ENCODE results near the gene IL17REL.

IL17REL gene

GRCh38 chr22:49976439-49977175, 36.0 kb downstream of the IL17REL start:
- H3K9me3 Mint-ChIP-seq: peaks cover 20 to 21% of the 10 kb centered on the region in 2 donors
- H3K27me3 Mint-ChIP-seq: no peaks in the 10 kb centered on the region
- H3K4me3 Mint-ChIP-seq: no peak overlapping the region
- H3K27ac Mint-ChIP-seq: no peak overlapping the region
- peak; percentile 66 for ATAC-seq
- H3K4me1 Mint-ChIP-seq: peaks cover 22% of the 10 kb centered on the region
- DNase-seq: peak; percentile 57 to 76

DNA sequence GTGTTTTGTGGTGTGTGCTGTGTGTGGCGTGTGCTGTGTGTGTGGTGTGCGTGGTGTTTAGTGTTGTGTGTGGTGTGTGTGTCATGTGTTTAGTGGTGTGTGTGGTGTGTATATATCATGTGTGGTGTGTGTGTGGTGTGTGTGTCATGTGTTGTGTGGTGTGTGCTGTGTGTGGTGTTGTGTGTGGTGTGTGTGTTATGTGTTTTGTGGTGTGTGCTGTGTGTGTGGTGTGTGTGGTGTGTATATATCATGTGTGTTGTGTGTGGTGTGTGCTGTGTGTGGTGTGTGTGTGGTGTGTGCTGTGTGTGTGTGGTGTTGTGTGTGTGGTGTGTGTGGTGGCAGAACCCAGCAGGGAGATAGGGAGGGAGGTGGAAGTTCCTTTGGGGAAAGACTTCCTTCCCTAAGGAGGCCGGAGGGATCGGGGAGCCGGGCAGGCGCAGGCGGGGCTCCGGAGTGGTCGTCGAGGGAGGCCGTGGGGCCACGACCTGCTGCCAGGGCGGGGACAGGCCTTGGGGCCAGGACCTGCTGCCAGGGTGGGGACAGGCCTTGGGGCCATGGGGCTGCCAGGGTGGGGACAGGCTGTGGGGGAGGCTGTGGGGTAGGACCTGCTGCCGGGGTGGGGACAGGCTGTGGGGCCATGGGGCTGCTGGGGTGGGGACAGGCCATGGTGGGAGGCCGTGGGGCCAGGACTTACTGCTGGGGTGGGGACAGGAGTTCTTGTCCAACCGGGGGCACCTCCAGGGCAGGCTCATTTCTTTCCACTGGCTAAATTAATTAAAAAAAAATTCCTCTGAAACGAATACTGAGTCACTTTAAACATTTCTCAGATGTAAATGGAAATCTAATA, 36.8 kb downstream of the IL17REL start:
- Mint-ChIP-seq H3K4me3 (peak overlapping the region; percentile 35 to 40), H3K9me3 (peaks cover 18 to 20% of the 10 kb centered on the region in 2 donors), H3K27ac (peak overlapping the region; percentile 51 to 83), H3K4me1 (peaks cover 25% of the 10 kb centered on the region), H3K27me3 (no peaks in the 10 kb centered on the region)
- DNase-seq (peak; percentile 66 to 72), ATAC-seq (peak; percentile 54)

- Mint-ChIP-seq H3K27ac (no peak overlapping the region), H3K9me3 (peaks cover 7 to 8% of the 10 kb centered on the region in 2 donors), H3K27me3 (no peaks in the 10 kb centered on the region), H3K4me3 (no peak overlapping the region), H3K4me1 (peaks cover 36% of the 10 kb centered on the region)
- DNase-seq (no peak), ATAC-seq (no peak)
Observed at GRCh38 chr22:49973018-49973961, 39.3 kb downstream of the IL17REL start.

- Mint-ChIP-seq H3K27me3 (no peaks in the 10 kb centered on the region), H3K4me1 (peaks cover 44% of the 10 kb centered on the region), H3K27ac (no peak overlapping the region), H3K4me3 (no peak overlapping the region), H3K9me3 (peaks cover 7 to 8% of the 10 kb centered on the region in 2 donors)
- ATAC-seq (no peak), DNase-seq (peak in 1 of 2 donors; percentile 31)
Observed at GRCh38 chr22:49972163-49973017, 40.2 kb downstream of the IL17REL start.

DNA sequence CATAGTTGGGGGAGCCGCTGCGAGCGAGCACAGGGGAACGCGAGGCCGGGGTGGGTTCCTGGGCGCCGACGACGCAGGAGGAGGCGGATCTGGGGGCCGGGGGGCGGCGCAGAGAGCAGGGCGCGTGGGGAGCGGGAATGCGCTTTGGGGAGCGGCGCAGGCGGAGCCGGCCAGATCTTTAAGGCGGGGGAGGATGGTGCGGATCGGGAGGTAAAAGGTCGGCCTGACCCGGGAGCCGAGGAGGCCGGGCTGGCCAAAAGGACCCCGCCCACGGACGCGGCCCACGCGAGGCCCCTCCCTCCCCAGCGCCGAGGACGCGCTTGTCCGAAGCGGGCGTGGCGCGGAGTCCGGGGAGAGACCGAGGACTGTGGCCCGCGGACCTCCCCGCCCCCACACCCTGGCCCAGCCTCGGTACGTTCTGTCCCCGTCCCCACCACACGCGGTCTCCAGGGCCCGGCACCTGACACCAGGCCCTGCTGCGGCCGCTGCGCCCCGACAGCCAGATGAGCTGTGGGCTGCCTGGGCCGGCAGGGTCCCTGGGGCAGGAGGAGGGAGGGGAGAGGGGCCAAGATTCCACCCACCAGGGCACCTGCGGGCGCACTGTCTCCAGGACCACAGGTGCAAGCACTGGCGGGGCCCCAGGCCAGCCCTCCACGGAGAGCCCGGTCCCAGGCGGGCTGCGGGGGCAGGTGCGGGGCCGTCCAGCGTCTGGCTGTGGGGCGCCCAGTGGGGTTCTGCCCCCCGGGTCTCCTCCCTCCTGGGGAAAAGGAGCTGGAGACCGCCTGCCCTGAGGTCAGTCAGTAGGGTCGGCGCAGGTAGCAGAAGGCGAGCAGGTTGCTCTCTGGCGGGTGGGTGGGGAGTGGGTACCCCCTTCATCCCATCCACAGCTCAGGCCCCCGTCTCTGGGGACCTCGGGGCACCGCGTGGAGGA, 41.1 kb downstream of the IL17REL start:
- DNase-seq (peak; percentile 49 to 50), ATAC-seq (peak; percentile 61)
- Mint-ChIP-seq H3K9me3 (peaks cover 7 to 8% of the 10 kb centered on the region in 2 donors), H3K27me3 (no peaks in the 10 kb centered on the region), H3K4me1 (peaks cover 49% of the 10 kb centered on the region), H3K27ac (peak overlapping the region; percentile 92 to 98), H3K4me3 (peak overlapping the region; percentile 83 to 84)

DNA sequence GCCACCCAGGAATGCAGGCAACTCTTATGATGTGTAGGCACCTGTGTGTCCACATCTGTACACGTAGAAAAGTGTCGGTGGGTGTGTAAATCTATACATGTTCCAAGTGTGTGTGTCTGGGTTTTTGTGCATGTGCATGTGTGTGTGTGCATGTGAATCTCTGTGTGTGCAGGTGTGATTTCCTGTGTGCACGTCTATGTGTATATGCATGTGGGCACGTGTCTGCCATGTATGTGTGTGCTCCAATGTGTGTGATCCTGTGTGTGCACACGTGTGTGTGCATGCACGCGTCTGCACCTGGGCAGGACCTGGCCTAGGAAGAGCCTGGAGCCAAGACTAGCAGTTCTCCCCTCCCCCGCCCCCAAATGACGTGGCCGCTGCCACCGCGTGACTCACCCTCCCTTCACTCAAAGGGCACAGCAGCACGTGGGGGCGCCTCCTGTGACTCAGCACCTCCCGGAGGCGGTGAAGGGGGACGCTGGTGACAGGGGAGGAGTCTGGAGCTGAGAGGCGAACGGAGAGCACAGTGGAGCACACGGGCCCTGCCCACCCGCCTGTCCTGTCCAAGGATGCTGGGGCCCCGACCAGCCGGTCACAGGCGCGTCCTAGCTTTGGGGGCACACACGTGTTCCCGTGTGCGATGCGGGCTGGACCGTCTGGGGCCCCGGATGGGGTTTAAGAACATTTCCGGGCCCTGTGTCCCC, 41.9 kb downstream of the IL17REL start:
- peak; percentile 89 for ATAC-seq
- DNase-seq: peak; percentile 93 to 97

GRCh38 chr22:49969751-49970527, 42.6 kb downstream of the IL17REL start:
- peak overlapping the region in 1 of 2 donors; percentile 84 for H3K4me3 Mint-ChIP-seq
- peak overlapping the region in 1 of 2 donors; percentile 98 for H3K27ac Mint-ChIP-seq
- ATAC-seq (peak; percentile 1), DNase-seq (peak in 1 of 2 donors; percentile 30)
- H3K4me1 Mint-ChIP-seq: peaks cover 52% of the 10 kb centered on the region
- H3K27me3 Mint-ChIP-seq: no peaks in the 10 kb centered on the region
- no peaks in the 10 kb centered on the region for H3K9me3 Mint-ChIP-seq

More for the DNA sequence above, 41.9 kb downstream of the IL17REL start:
- peak overlapping the region; percentile 92 to 98 for H3K27ac Mint-ChIP-seq
- peaks cover 7% of the 10 kb centered on the region in 2 donors for H3K9me3 Mint-ChIP-seq
- peaks cover 51% of the 10 kb centered on the region for H3K4me1 Mint-ChIP-seq
- peak overlapping the region; percentile 83 to 84 for H3K4me3 Mint-ChIP-seq
- no peaks in the 10 kb centered on the region for H3K27me3 Mint-ChIP-seq

DNA sequence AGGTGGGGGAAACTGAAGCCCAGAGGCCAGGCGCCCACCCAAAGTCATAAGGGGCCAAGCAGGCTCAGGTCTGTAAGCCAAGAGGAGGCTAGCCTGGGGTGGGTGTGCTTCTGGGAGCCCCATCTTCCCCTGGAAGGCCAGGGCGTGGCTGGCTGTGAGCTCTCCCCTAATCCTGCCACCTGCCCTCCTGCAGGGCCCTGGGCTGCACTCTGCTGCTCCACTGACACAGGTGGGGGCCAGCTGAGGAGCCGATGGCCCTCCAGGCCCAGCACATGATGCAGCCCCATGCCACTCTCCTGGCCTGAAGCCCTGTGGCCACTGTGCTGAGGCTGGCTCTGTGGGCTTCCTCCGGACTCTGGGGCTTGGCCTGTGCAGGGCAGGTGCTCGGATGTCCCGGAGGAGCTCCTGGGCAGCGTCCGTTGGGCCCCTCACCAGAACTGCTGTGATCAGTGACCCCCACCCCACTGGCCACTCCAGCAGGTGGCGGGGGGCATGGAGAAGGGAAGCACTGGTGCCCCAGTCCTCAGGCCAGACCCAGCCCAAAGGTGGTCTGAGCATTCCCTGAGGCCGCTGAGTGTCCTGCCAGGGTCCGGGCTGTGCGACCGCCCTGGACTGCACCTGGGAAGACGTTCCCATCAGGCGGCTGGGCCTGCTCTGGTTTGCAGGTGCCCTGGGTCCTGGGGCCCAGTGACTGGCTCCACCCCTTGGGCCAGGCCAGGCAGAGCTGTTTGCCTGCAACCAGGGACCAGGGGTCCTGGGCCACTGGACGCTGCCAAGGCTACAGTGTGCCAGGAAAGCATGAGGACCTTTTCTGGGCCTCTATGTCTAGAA, 43.5 kb downstream of the IL17REL start:
- H3K4me1 Mint-ChIP-seq: peaks cover 61% of the 10 kb centered on the region
- ATAC-seq (no peak), DNase-seq (peak in 1 of 2 donors; percentile 35)
- no peaks in the 10 kb centered on the region for H3K9me3 Mint-ChIP-seq
- H3K27ac Mint-ChIP-seq: peak overlapping the region in 1 of 2 donors; percentile 98
- H3K27me3 Mint-ChIP-seq: no peaks in the 10 kb centered on the region
- peak overlapping the region in 1 of 2 donors; percentile 15 for H3K4me3 Mint-ChIP-seq

DNA sequence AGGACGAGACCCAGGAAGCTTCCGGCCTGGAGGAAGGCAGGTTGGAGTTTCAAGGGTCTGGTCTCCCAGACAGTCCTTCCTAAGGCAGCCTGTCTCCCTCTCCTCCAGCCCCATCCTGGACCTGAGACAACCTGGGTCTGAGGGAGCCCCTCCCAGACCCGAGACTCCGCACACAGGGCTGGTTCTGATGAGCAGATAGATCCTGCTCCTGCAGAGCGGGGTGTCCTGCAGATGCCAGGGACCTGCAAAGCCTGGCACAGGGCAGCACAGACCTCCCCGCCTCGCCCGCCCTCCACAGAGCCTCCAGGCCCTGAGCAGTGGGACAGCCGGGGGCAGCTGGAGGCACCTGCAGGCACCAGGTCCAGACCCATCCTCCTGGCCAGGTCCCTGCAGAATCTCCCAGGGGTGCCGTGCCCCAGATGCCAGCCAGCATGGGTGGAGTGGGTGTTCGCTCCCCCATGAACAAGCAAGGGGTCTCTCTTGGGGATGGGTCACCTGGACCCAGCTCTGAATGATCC, 44.2 kb downstream of the IL17REL start:
- Mint-ChIP-seq H3K27me3 (no peaks in the 10 kb centered on the region), H3K9me3 (no peaks in the 10 kb centered on the region), H3K27ac (peak overlapping the region in 1 of 2 donors; percentile 75), H3K4me3 (peak overlapping the region in 1 of 2 donors; percentile 15), H3K4me1 (peaks cover 68% of the 10 kb centered on the region)
- ATAC-seq (no peak), DNase-seq (peak in 1 of 2 donors; percentile 23)

DNA sequence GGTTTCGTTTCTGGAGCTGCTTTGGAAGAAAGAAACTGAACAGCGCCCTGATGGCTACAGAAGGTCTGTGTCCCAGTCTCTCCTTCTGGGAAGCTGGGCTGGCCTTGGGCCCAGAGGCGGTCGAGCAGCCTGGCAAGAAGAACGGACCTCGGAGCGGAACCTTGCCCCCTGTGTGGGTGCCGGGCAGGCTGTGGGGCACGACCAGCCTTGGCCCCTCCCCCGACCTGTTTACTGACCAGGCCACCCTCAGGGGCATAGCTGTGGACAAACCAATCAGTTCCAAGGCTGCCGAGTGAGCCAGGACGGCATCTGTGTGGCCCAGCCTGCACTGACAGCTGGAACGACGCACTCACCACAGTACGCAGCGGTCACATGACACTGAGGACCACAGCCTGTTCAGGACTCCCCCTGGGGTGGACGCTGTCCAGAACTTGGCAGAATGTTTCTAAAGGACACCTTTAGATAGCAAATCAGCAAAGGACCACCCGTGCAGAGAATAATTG, 44.8 kb downstream of the IL17REL start:
- no peaks in the 10 kb centered on the region for H3K9me3 Mint-ChIP-seq

More for the DNA sequence above, 44.8 kb downstream of the IL17REL start:
- H3K27ac Mint-ChIP-seq: peak overlapping the region in 1 of 2 donors; percentile 93
- peak overlapping the region in 1 of 2 donors; percentile 74 for H3K4me3 Mint-ChIP-seq
- peak in 1 of 2 donors; percentile 15 for DNase-seq
- H3K27me3 Mint-ChIP-seq: no peaks in the 10 kb centered on the region
- ATAC-seq: no peak
- peaks cover 69% of the 10 kb centered on the region for H3K4me1 Mint-ChIP-seq

All from stimulated activated naive CD8-positive, alpha-beta T cell treated with anti-CD3 and anti-CD28 coated beads, Interleukin-15, amount 100 ng/mL, for 72 hours (primary cell).